SK-N-SH treated with all-trans-retinoic acid at 6 μM for 48 hours (cell line): ENCODE data around the gene RSPH9.

Experiments used
- ISL1 ChIP-seq: fragments of 250-450 bp; sonication (Bioruptor Pico); IDR thresholded peaks from 2 replicates; pipeline ENCODE4 v2.1.2; 2022; ENCODE audit warnings: mild to moderate bottlenecking, moderate library complexity
- OSR1 ChIP-seq: fragments of 250-450 bp; sonication (Bioruptor Pico); IDR thresholded peaks from 2 replicates; pipeline ENCODE4 v1.8.0; 2022; ENCODE audit warnings: moderate library complexity, mild to moderate bottlenecking, inconsistent platforms
- RARB ChIP-seq: fragments of 250-450 bp; sonication (Bioruptor Pico); IDR thresholded peaks from 2 replicates; pipeline ENCODE4 v1.8.0; 2021; ENCODE audit warnings: mild to moderate bottlenecking, moderate library complexity
- ZFP30 ChIP-seq: fragments of 450-650 bp; formaldehyde crosslinking; IDR thresholded peaks from 2 replicates; pipeline ENCODE4 v1.5.0; 2022; ENCODE audit warnings: mild to moderate bottlenecking, moderate library complexity
- ZNF70 ChIP-seq: fragments of 450-650 bp; formaldehyde crosslinking; IDR thresholded peaks from 2 replicates; pipeline ENCODE4 v1.5.0; 2020; ENCODE audit warnings: mild to moderate bottlenecking, moderate library complexity
- TF ChIP-seq, protein P1 (sequence below): fragments of 250-450 bp; sonication (Bioruptor Pico); IDR thresholded peaks from 2 replicates; pipeline ENCODE4 v1.5.1; 2020; ENCODE audit warnings: low read depth, mild to moderate bottlenecking, moderate library complexity
- TF ChIP-seq, protein P2 (sequence below): fragments of 250-450 bp; sonication (Bioruptor Pico); IDR thresholded peaks from 2 replicates; pipeline ENCODE4 v1.8.0; 2020; ENCODE audit warnings: mild to moderate bottlenecking, moderate library complexity, borderline replicate concordance

DNA sequence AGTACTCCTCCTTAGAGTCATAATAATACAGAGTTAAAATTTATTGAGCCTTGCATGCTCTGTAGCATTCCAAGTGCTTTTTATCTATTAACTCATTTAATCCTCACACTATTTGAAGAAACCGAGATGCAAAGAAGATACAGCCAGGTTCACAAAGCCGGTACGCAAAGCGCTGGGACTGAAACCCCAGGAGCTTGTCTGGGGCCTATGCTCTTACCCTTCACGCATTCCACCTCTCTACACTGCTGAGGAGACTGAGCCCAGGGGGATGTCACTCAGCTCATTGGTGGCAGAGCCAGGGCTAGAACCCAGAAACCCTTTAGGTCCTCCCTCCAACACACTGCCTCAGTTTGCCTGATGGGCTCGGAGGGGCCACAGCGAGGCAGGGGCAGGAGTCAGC lies 62.4 kb downstream of the RSPH9 start:
- TF ChIP-seq RARB (no peak), ISL1 (CRISPR knock-in tag) (no peak), ZNF70 (CRISPR knock-in tag) (no peak), ZFP30 (CRISPR knock-in tag) (no peak), OSR1 (CRISPR knock-in tag) (no peak)
- TF ChIP-seq, protein P1, sequence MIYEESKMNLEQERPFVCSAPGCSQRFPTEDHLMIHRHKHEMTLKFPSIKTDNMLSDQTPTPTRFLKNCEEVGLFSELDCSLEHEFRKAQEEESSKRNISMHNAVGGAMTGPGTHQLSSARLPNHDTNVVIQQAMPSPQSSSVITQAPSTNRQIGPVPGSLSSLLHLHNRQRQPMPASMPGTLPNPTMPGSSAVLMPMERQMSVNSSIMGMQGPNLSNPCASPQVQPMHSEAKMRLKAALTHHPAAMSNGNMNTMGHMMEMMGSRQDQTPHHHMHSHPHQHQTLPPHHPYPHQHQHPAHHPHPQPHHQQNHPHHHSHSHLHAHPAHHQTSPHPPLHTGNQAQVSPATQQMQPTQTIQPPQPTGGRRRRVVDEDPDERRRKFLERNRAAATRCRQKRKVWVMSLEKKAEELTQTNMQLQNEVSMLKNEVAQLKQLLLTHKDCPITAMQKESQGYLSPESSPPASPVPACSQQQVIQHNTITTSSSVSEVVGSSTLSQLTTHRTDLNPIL (CRISPR knock-in tag) = no peak
- TF ChIP-seq, protein P2, sequence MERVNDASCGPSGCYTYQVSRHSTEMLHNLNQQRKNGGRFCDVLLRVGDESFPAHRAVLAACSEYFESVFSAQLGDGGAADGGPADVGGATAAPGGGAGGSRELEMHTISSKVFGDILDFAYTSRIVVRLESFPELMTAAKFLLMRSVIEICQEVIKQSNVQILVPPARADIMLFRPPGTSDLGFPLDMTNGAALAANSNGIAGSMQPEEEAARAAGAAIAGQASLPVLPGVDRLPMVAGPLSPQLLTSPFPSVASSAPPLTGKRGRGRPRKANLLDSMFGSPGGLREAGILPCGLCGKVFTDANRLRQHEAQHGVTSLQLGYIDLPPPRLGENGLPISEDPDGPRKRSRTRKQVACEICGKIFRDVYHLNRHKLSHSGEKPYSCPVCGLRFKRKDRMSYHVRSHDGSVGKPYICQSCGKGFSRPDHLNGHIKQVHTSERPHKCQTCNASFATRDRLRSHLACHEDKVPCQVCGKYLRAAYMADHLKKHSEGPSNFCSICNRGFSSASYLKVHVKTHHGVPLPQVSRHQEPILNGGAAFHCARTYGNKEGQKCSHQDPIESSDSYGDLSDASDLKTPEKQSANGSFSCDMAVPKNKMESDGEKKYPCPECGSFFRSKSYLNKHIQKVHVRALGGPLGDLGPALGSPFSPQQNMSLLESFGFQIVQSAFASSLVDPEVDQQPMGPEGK (CRISPR knock-in tag) = no peak
